Keratinocyte (primary cell): ENCODE results near the gene B4GALT3. TPM values are rescaled to one million over a fixed set of nuclear protein-coding genes. Genes with fewer than 3 reads are reported as not detected.

Experiments
- DNase-seq: peaks from one replicate; pipeline ENCODE4 v3.0.0-alpha.2; 2011; ENCODE audit warnings: low read depth, missing footprints, low spot score
- FAIRE-seq: peaks from 2 replicates; lab custom pipeline; 2011; peaks lifted over from hg19 to GRCh38; lab: Jason Lieb, UNC
- H2AFZ ChIP-seq: 2 replicates; pipeline ENCODE4 v1.6.0; 2012; ENCODE audit warnings: low read length, control low read depth, inconsistent platforms; ENCODE audit not compliant: control insufficient read depth
- H3K27ac ChIP-seq: 2 replicates; pipeline ENCODE4 v1.5.1; 2011; ENCODE audit warnings: low read length; ENCODE audit not compliant: control insufficient read depth, insufficient read depth
- H3K27me3 ChIP-seq: 3 replicates; pipeline ENCODE4 v1.6.0; 2011; ENCODE audit warnings: low read length; ENCODE audit not compliant: control insufficient read depth, insufficient read depth; ENCODE audit errors: extremely low read depth
- H3K36me3 ChIP-seq, 2 experiments: 2 replicates in 1 of 2; 3 replicates in 1 of 2; pipeline ENCODE4 v1.5.1; 2011; ENCODE audit warnings: low read length in 2 of 2, mild to moderate bottlenecking in 1 of 2; ENCODE audit not compliant: control insufficient read depth in 2 of 2, insufficient read depth in 2 of 2; ENCODE audit errors: extremely low read depth in 1 of 2
- H3K4me1 ChIP-seq: 3 replicates; pipeline ENCODE4 v1.5.1; 2011; ENCODE audit warnings: low read length; ENCODE audit not compliant: control insufficient read depth, insufficient read depth; ENCODE audit errors: extremely low read depth
- H3K4me2 ChIP-seq: 3 replicates; pipeline ENCODE4 v1.6.0; 2011; ENCODE audit warnings: low read depth, low read length; ENCODE audit not compliant: control insufficient read depth, insufficient read depth; ENCODE audit errors: extremely low read depth
- H3K4me3 ChIP-seq, 3 experiments: fragments of 200-600 bp in 1 of 3; sonication (generic) in 1 of 3; 2 replicates in 2 of 3; 3 replicates in 1 of 3; pipeline ENCODE4 v1.5.1; 2011 to 2016; ENCODE audit warnings: low read length in 3 of 3, mild to moderate bottlenecking in 3 of 3, control low read depth in 2 of 3, inconsistent platforms in 1 of 3, low read depth in 1 of 3, mixed read lengths in 1 of 3, mixed run types in 1 of 3, moderate library complexity in 1 of 3; ENCODE audit not compliant: control insufficient read depth in 2 of 3, insufficient read depth in 2 of 3; ENCODE audit errors: extremely low read depth in 1 of 3
- H3K79me2 ChIP-seq: 2 replicates; pipeline ENCODE4 v1.6.0; 2012; ENCODE audit warnings: low read length; ENCODE audit not compliant: control insufficient read depth, insufficient read depth
- H3K9ac ChIP-seq: 3 replicates; pipeline ENCODE4 v1.6.0; 2011; ENCODE audit warnings: low read length; ENCODE audit not compliant: control insufficient read depth, insufficient read depth; ENCODE audit errors: extremely low read depth
- H3K9me1 ChIP-seq: 3 replicates; pipeline ENCODE4 v1.6.0; 2011; ENCODE audit warnings: low read length; ENCODE audit not compliant: control insufficient read depth, insufficient read depth; ENCODE audit errors: extremely low read depth
- H3K9me3 ChIP-seq: 2 replicates; pipeline ENCODE4 v1.5.1; 2012; ENCODE audit warnings: low read depth, low read length; ENCODE audit not compliant: control insufficient read depth
- H4K20me1 ChIP-seq: 3 replicates; pipeline ENCODE4 v1.6.0; 2011; ENCODE audit warnings: low read length; ENCODE audit not compliant: control insufficient read depth, insufficient read depth; ENCODE audit errors: extremely low read depth
- CTCF ChIP-seq, 3 experiments: IDR thresholded peaks in 1 of 3; conservative IDR thresholded peaks in 1 of 3; optimal IDR thresholded peaks in 1 of 3; 2 replicates in 2 of 3; 3 replicates in 1 of 3; pipeline versions ENCODE3 to v1.5.1; 2011; ENCODE audit warnings: low read length in 3 of 3, mild to moderate bottlenecking in 3 of 3, moderate library complexity in 2 of 3, control low read depth in 1 of 3, inconsistent platforms in 1 of 3; ENCODE audit not compliant: insufficient read depth in 2 of 3; ENCODE audit errors: extremely low read depth in 1 of 3
- EZH2 ChIP-seq: IDR thresholded peaks from one replicate; pipeline ENCODE4 v1.6.1; 2012; ENCODE audit warnings: inconsistent platforms, mild to moderate bottlenecking, low read length, moderate library complexity
- dilution Hi-C: fragments of 300-500 bp; cut with MboI; formaldehyde crosslinking; loops from one replicate; pipeline ENCODE4 v1.7.0; 2020; ENCODE audit warnings: low sequenced_read_pairs; ENCODE audit not compliant: extremely low pct_ligation_motif_present
- polyA plus RNA-seq, 5 experiments: library from polyadenylated mRNA; depleted of rRNA in 3 of 5; stranded (reverse) in 3 of 5; stranded (forward) in 1 of 5; unstranded in 1 of 5; fragments of >200 nt; gene quantifications; 1 replicate in 1 of 5; 2 replicates in 3 of 5; 3 replicates in 1 of 5; pipeline versions ENCODE4 v1.2.1 to v1.2.3, GENCODE V29; 2011 to 2012; ENCODE audit warnings: missing spikeins in 2 of 5, low read depth in 1 of 5, low replicate concordance in 1 of 5

The B4GALT3 gene
- polyA plus RNA-seq, 1 donor (not counting 4 experiments of a cell fraction or from before 2014, with no cell fraction given), result 19.1 TPM

- Histone ChIP-seq H3K9ac (peak within 1 kb of the TSS; percentile 99), H3K9me1 (no peaks in the 10 kb centered on the region), H3K4me2 (peak within 1 kb of the TSS; percentile 90), H3K79me2 (peaks cover 7% of the 10 kb centered on the region), H3K27me3 (no peaks in the 10 kb centered on the region), H2AFZ (peak within 1 kb of the TSS; percentile 97), H3K4me1 (peaks cover 19% of the 10 kb centered on the region), H3K4me3 (peak within 1 kb of the TSS; percentile 71 to 98 (median 95)), H4K20me1 (no peaks in the 10 kb centered on the region), H3K27ac (peak within 1 kb of the TSS; percentile 99), H3K36me3 (peaks cover 2 to 6% of the 10 kb centered on the region in 2 experiments), H3K9me3 (no peaks in the 10 kb centered on the region)
- dilution Hi-C loops, result no loop called here
- TF ChIP-seq CTCF (optimal IDR thresholded peaks at IDR 0.05 in 1 of 3, IDR thresholded peaks at IDR 0.05 in 1 of 3, conservative IDR thresholded peaks at IDR 0.05 in 1 of 3; ENCODE audit: extremely low read depth in 1 of 3, insufficient read depth in 2 of 3, low read length in 3 of 3) (no peak), EZH2 (no peak)
- no peak for DNase-seq
- FAIRE-seq, result peak; percentile 32
Measured at GRCh38 chr1:161153682-161154337, 23.5 kb downstream of the B4GALT3 start, which contains the start of gene UFC1. Gene UFC1 (plus strand): TSS chr1:161153978. CDS start chr1:161153998, 20 bp downstream.

- peaks cover 7% of the 10 kb centered on the region for H3K79me2 ChIP-seq
- H3K36me3 ChIP-seq, result peaks cover 2 to 6% of the 10 kb centered on the region in 2 experiments
- H3K9me1 ChIP-seq, result no peaks in the 10 kb centered on the region
- peak overlapping the region; percentile 90 for H3K4me2 ChIP-seq
- H3K4me1 ChIP-seq, result peaks cover 13% of the 10 kb centered on the region
- DNase-seq, result no peak
- FAIRE-seq, result no peak
- H3K9me3 ChIP-seq, result no peaks in the 10 kb centered on the region
- peak overlapping the region; percentile 99 for H3K27ac ChIP-seq
- no peak for TF ChIP-seq CTCF (optimal IDR thresholded peaks at IDR 0.05 in 1 of 3, IDR thresholded peaks at IDR 0.05 in 1 of 3, conservative IDR thresholded peaks at IDR 0.05 in 1 of 3; ENCODE audit: extremely low read depth in 1 of 3, insufficient read depth in 2 of 3, low read length in 3 of 3)
- TF ChIP-seq EZH2, result no peak
- H3K9ac ChIP-seq, result peak overlapping the region; percentile 99
- H4K20me1 ChIP-seq, result no peaks in the 10 kb centered on the region
- H2AFZ ChIP-seq, result peak overlapping the region; percentile 97
- H3K4me3 ChIP-seq, result peak overlapping the region; percentile 71 to 98 (median 95)
- dilution Hi-C loops, result no loop called here
- H3K27me3 ChIP-seq, result no peaks in the 10 kb centered on the region
Measured at GRCh38 chr1:161153176-161153575, 24.1 kb downstream of the B4GALT3 start.
